Lower leg skin (tissue), 3 donors: Measurements from ENCODE around the gene MOB4.

Experiments
- POLR2A ChIP-seq, 2 donors: fragments of 450-650 bp; IDR thresholded peaks; one replicate each; pipeline ENCODE4 v1.6.1; 2016 to 2017; ENCODE audit warnings: antibody characterized with exemption in 2 of 2, mild to moderate bottlenecking in 1 of 2, moderate library complexity in 1 of 2
- TF ChIP-seq, protein P1 (sequence below), 3 donors: fragments of 450-650 bp; IDR thresholded peaks; one replicate each; pipeline ENCODE4 v1.5.1; 2016; ENCODE audit warnings: antibody characterized with exemption in 3 of 3, mild to moderate bottlenecking in 3 of 3, moderate library complexity in 2 of 3

DNA sequence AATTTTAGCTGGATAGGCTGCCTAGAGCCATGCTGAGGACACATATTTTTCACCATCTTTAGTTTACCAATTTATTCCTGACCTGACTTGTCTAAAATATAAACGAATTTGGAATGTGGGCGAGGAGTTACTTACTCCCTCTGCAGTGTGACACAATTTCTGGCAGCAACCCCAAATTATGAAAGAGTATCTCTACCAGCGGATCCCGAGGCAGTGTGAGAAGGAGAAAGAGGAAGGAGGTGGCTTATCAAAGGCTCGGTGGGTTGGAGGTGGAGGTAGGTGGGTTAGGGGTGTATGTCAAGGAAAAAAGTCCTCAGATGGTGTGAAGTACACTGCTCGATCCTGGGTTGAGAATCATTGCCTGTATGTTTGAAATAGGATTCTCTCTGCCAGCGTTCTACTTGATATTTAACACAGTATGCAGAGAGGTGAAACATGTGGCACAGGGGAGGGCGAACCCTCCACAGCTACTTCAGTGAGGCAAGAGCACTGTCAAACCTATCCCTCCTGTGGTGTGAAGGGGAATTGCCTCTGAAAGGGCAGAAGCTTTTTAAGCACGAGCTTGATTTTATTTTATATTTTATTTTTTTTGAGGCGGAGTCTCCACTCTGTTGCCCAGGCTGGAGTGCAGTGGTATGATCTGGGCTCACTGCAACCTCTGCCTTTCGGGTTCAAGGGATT lies 83.6 kb downstream of the MOB4 start:
- TF ChIP-seq, protein P1, sequence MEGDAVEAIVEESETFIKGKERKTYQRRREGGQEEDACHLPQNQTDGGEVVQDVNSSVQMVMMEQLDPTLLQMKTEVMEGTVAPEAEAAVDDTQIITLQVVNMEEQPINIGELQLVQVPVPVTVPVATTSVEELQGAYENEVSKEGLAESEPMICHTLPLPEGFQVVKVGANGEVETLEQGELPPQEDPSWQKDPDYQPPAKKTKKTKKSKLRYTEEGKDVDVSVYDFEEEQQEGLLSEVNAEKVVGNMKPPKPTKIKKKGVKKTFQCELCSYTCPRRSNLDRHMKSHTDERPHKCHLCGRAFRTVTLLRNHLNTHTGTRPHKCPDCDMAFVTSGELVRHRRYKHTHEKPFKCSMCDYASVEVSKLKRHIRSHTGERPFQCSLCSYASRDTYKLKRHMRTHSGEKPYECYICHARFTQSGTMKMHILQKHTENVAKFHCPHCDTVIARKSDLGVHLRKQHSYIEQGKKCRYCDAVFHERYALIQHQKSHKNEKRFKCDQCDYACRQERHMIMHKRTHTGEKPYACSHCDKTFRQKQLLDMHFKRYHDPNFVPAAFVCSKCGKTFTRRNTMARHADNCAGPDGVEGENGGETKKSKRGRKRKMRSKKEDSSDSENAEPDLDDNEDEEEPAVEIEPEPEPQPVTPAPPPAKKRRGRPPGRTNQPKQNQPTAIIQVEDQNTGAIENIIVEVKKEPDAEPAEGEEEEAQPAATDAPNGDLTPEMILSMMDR (IDR thresholded peaks at IDR 0.05) = no peak
- no peak for TF ChIP-seq POLR2A (IDR thresholded peaks at IDR 0.05)
